Astrocyte (in vitro differentiated cells and primary cell): Measurements from ENCODE around the gene PDZD2. TPM values are rescaled to one million over a fixed set of nuclear protein-coding genes. Genes with fewer than 3 reads are reported as not detected.

Experiments used
- DNase-seq: peaks from one replicate; pipeline ENCODE4 v3.0.0-alpha.2; 2010; ENCODE audit warnings: low read depth
- FAIRE-seq: peaks from 2 replicates; lab custom pipeline; 2011; peaks lifted over from hg19 to GRCh38; lab: Jason Lieb, UNC
- H2AFZ ChIP-seq: 2 replicates; pipeline ENCODE4 v1.6.0; 2012; ENCODE audit warnings: low read depth, low read length, inconsistent platforms
- H3K27ac ChIP-seq: 2 replicates; pipeline ENCODE4 v1.5.1; 2011; ENCODE audit warnings: low read depth, low read length, inconsistent platforms
- H3K27me3 ChIP-seq: 2 replicates; pipeline ENCODE4 v1.6.0; 2011; ENCODE audit warnings: low read length, inconsistent platforms; ENCODE audit not compliant: insufficient read depth
- H3K36me3 ChIP-seq: 2 replicates; pipeline ENCODE4 v1.5.1; 2011; ENCODE audit warnings: low read length, inconsistent platforms; ENCODE audit not compliant: insufficient read depth
- H3K4me1 ChIP-seq: 2 replicates; pipeline ENCODE4 v1.5.1; 2011; ENCODE audit warnings: low read length, inconsistent platforms; ENCODE audit not compliant: insufficient read depth
- H3K4me2 ChIP-seq: 2 replicates; pipeline ENCODE4 v1.6.0; 2012; ENCODE audit warnings: low read length, inconsistent platforms
- H3K4me3 ChIP-seq: 2 replicates; pipeline ENCODE4 v1.5.1; 2011; ENCODE audit warnings: low read depth, mild to moderate bottlenecking, low read length, inconsistent platforms; ENCODE audit not compliant: insufficient read depth
- H3K79me2 ChIP-seq: 2 replicates; pipeline ENCODE4 v1.6.0; 2012; ENCODE audit warnings: mild to moderate bottlenecking, low read length, inconsistent platforms; ENCODE audit not compliant: insufficient read depth
- H3K9ac ChIP-seq: 2 replicates; pipeline ENCODE4 v1.6.0; 2012; ENCODE audit warnings: mild to moderate bottlenecking, low read length, inconsistent platforms
- H3K9me3 ChIP-seq: 2 replicates; pipeline ENCODE4 v1.5.1; 2012; ENCODE audit warnings: low read depth, mild to moderate bottlenecking, low read length, inconsistent platforms; ENCODE audit not compliant: insufficient read depth
- H4K20me1 ChIP-seq: 2 replicates; pipeline ENCODE4 v1.6.0; 2012; ENCODE audit warnings: low read length, inconsistent platforms; ENCODE audit not compliant: insufficient read depth
- H3K27ac Mint-ChIP-seq: one replicate; pipeline ENCODE4 v1.8.0; 2021; ENCODE audit warnings: mild to moderate bottlenecking, mixed read lengths; ENCODE audit not compliant: unreplicated experiment
- H3K27me3 Mint-ChIP-seq: one replicate; pipeline ENCODE4 v1.8.0; 2021; ENCODE audit warnings: low read depth, mixed read lengths; ENCODE audit not compliant: unreplicated experiment
- H3K36me3 Mint-ChIP-seq: one replicate; pipeline ENCODE4 v1.8.0; 2021; ENCODE audit warnings: low read depth, mixed read lengths; ENCODE audit not compliant: unreplicated experiment
- H3K4me1 Mint-ChIP-seq: one replicate; pipeline ENCODE4 v1.8.0; 2021; ENCODE audit warnings: low read depth, mixed read lengths; ENCODE audit not compliant: unreplicated experiment
- H3K4me3 Mint-ChIP-seq: one replicate; pipeline ENCODE4 v1.8.0; 2021; ENCODE audit warnings: mild to moderate bottlenecking, moderate library complexity, mixed read lengths; ENCODE audit not compliant: unreplicated experiment
- H3K9me3 Mint-ChIP-seq: one replicate; pipeline ENCODE4 v1.8.0; 2021; ENCODE audit warnings: mild to moderate bottlenecking, mixed read lengths; ENCODE audit not compliant: unreplicated experiment
- CTCF ChIP-seq: IDR thresholded peaks from 2 replicates; pipeline ENCODE4 v1.5.1; 2011; ENCODE audit warnings: low read depth, mild to moderate bottlenecking, inconsistent platforms, low read length, moderate library complexity; ENCODE audit not compliant: insufficient read depth
- EZH2 ChIP-seq: IDR thresholded peaks from 2 replicates; pipeline ENCODE4 v1.6.1; 2012; ENCODE audit warnings: mild to moderate bottlenecking, low read length, inconsistent platforms; ENCODE audit not compliant: insufficient read depth
- total RNA-seq: library from RNA; stranded (reverse); gene quantifications from 2 replicates; pipeline ENCODE4 v1.2.1, GENCODE V29; 2021

PDZD2 gene
- total RNA-seq, 1 donor from 2014 or later, result 10.3 TPM

- FAIRE-seq, result no peak
- no peak for DNase-seq
- no peaks in the 10 kb centered on the region for H3K9me3 Mint-ChIP-seq
Observed at GRCh38 chr5:31692561-31693221, 53.8 kb downstream of the PDZD2 start.

GRCh38 chr5:31698673-31699072, 59.7 kb downstream of the PDZD2 start:
- H3K4me3 ChIP-seq, result no peak overlapping the region
- H3K36me3 Mint-ChIP-seq, result peaks cover 2% of the 10 kb centered on the region
- FAIRE-seq, result no peak
- H3K4me1 Mint-ChIP-seq, result no peaks in the 10 kb centered on the region
- H3K4me3 Mint-ChIP-seq, result no peak overlapping the region
- no peaks in the 10 kb centered on the region for H3K36me3 ChIP-seq
- H3K27me3 ChIP-seq, result peaks cover 5% of the 10 kb centered on the region
- no peak overlapping the region for H3K27ac ChIP-seq
- H3K9me3 ChIP-seq, result no peaks in the 10 kb centered on the region
- no peaks in the 10 kb centered on the region for H3K4me1 ChIP-seq
- H3K9me3 Mint-ChIP-seq, result peaks cover 1% of the 10 kb centered on the region
- H3K27ac Mint-ChIP-seq, result no peak overlapping the region
- H3K79me2 ChIP-seq, result no peaks in the 10 kb centered on the region
- H2AFZ ChIP-seq, result no peak overlapping the region
- no peaks in the 10 kb centered on the region for H4K20me1 ChIP-seq
- H3K4me2 ChIP-seq, result no peak overlapping the region
- no peak for DNase-seq
- H3K27me3 Mint-ChIP-seq, result peaks cover 15% of the 10 kb centered on the region
- H3K9ac ChIP-seq, result no peak overlapping the region
- TF ChIP-seq CTCF, result no peak
- TF ChIP-seq EZH2, result no peak

More at GRCh38 chr5:31692561-31693221, 53.8 kb downstream of the PDZD2 start:
- no peak overlapping the region for H2AFZ ChIP-seq
- Mint-ChIP-seq H3K4me1 (no peaks in the 10 kb centered on the region), H3K36me3 (no peaks in the 10 kb centered on the region), H3K27me3 (peaks cover 10% of the 10 kb centered on the region), H3K27ac (no peak overlapping the region), H3K4me3 (no peak overlapping the region)
- no peaks in the 10 kb centered on the region for H3K27me3 ChIP-seq
- H3K4me2 ChIP-seq, result no peak overlapping the region
- H3K79me2 ChIP-seq, result no peaks in the 10 kb centered on the region
- H3K4me3 ChIP-seq, result no peak overlapping the region
- no peak overlapping the region for H3K27ac ChIP-seq
- H4K20me1 ChIP-seq, result no peaks in the 10 kb centered on the region
- TF ChIP-seq EZH2, result no peak
- no peak for TF ChIP-seq CTCF
- H3K9ac ChIP-seq, result no peak overlapping the region
- H3K4me1 ChIP-seq, result no peaks in the 10 kb centered on the region
- H3K36me3 ChIP-seq, result no peaks in the 10 kb centered on the region
- no peaks in the 10 kb centered on the region for H3K9me3 ChIP-seq

- H3K27me3 ChIP-seq, result peaks cover 5% of the 10 kb centered on the region
- H3K27ac Mint-ChIP-seq, result no peak overlapping the region
- H3K4me3 ChIP-seq, result no peak overlapping the region
- no peaks in the 10 kb centered on the region for H3K79me2 ChIP-seq
- H3K27ac ChIP-seq, result no peak overlapping the region
- no peak for TF ChIP-seq CTCF
- H3K4me1 Mint-ChIP-seq, result no peaks in the 10 kb centered on the region
- no peak overlapping the region for H2AFZ ChIP-seq
- no peak overlapping the region for H3K9ac ChIP-seq
- H4K20me1 ChIP-seq, result no peaks in the 10 kb centered on the region
- no peaks in the 10 kb centered on the region for H3K9me3 ChIP-seq
- H3K4me1 ChIP-seq, result no peaks in the 10 kb centered on the region
- no peak for FAIRE-seq
- no peak for DNase-seq
- H3K36me3 ChIP-seq, result no peaks in the 10 kb centered on the region
- peaks cover 5% of the 10 kb centered on the region for H3K27me3 Mint-ChIP-seq
- H3K9me3 Mint-ChIP-seq, result peaks cover 1% of the 10 kb centered on the region
- H3K4me2 ChIP-seq, result no peak overlapping the region
- H3K4me3 Mint-ChIP-seq, result no peak overlapping the region
- peaks cover 2% of the 10 kb centered on the region for H3K36me3 Mint-ChIP-seq
Observed at GRCh38 chr5:31701642-31702299, 62.8 kb downstream of the PDZD2 start.
